GM12874 (cell line): ENCODE data around the gene PLXNA2.

Experiments
- CTCF ChIP-seq: IDR thresholded peaks from 2 replicates; pipeline ENCODE4 v1.5.1; 2011; ENCODE audit warnings: low read depth, mild to moderate bottlenecking, control low read depth, low read length, moderate library complexity; ENCODE audit not compliant: insufficient read depth

Gene PLXNA2

GRCh38 chr1:208052926-208053407, 191.2 kb downstream of the PLXNA2 start:
- TF ChIP-seq CTCF, result no peak

- TF ChIP-seq CTCF, result no peak
These were observed 192.0 kb downstream of the PLXNA2 start for GRCh38 chr1:208052135-208052534.

- no peak for TF ChIP-seq CTCF
These were observed 192.5 kb downstream of the PLXNA2 start for GRCh38 chr1:208051651-208052050.

- TF ChIP-seq CTCF, result no peak
These were observed 195.3 kb downstream of the PLXNA2 start for GRCh38 chr1:208048904-208049303.

- TF ChIP-seq CTCF, result no peak
These were observed 196.2 kb downstream of the PLXNA2 start for GRCh38 chr1:208047975-208048374.

- no peak for TF ChIP-seq CTCF
These were observed 196.7 kb downstream of the PLXNA2 start for GRCh38 chr1:208047476-208047934.

GRCh38 chr1:208045463-208046260, 198.5 kb downstream of the PLXNA2 start:
- peak; percentile 36 for TF ChIP-seq CTCF
